ENCODE results near the gene OR4K5.

DNA sequence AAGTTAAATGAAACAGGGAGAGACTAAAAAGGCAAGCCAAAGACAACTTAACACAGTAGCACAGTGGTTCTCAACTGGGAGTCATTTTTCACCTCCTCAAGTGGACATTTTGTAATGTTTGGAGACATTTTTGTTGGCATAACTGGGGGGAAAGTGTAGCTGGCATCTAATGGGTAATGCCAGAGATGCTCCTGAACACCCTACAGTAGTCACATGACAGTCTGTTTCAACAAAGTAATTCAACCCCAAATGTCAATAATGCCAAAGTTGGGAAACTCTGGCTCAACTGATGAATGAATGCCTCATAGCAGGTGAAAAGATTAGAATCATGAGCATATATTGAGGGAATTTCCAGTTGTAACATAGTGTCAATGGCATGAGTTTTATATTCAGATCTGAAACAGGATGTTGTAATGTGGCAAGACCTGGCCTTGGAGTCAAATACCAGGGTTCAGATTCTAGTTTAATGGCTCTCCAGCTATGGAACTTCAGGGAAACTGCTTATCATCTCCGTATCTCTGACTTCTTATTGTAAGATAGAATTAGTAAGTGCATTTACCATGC is 2.4 kb upstream of the OR4K5 start:
- TF ChIP-seq, protein P1, sequence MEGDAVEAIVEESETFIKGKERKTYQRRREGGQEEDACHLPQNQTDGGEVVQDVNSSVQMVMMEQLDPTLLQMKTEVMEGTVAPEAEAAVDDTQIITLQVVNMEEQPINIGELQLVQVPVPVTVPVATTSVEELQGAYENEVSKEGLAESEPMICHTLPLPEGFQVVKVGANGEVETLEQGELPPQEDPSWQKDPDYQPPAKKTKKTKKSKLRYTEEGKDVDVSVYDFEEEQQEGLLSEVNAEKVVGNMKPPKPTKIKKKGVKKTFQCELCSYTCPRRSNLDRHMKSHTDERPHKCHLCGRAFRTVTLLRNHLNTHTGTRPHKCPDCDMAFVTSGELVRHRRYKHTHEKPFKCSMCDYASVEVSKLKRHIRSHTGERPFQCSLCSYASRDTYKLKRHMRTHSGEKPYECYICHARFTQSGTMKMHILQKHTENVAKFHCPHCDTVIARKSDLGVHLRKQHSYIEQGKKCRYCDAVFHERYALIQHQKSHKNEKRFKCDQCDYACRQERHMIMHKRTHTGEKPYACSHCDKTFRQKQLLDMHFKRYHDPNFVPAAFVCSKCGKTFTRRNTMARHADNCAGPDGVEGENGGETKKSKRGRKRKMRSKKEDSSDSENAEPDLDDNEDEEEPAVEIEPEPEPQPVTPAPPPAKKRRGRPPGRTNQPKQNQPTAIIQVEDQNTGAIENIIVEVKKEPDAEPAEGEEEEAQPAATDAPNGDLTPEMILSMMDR (IDR thresholded peaks at IDR 0.05; ENCODE audit: insufficient read depth, low read depth, low read length), result no peak
- TF ChIP-seq EZH2 (IDR thresholded peaks at IDR 0.05; ENCODE audit: insufficient read depth, low read length), result no peak

Data from astrocyte (in vitro differentiated cells and primary cell).